HEK293 (cell line): Measurements from ENCODE around the gene TESK2.

Experiments used
- BCL11A ChIP-seq: fragments of 450-650 bp; formaldehyde crosslinking; IDR thresholded peaks from 2 replicates; pipeline ENCODE4 v1.5.1; 2016; ENCODE audit warnings: low read depth, missing biosample characterization, missing genetic modification characterization
- GLI2 ChIP-seq: fragments of 450-650 bp; formaldehyde crosslinking; IDR thresholded peaks from 2 replicates; pipeline ENCODE4; 2017; ENCODE audit warnings: missing biosample characterization, missing genetic modification characterization, low read depth, borderline replicate concordance
- GLI4 ChIP-seq: fragments of 450-650 bp; formaldehyde crosslinking; IDR thresholded peaks from 2 replicates; pipeline ENCODE4 v1.5.1; 2016; ENCODE audit warnings: missing biosample characterization, missing genetic modification characterization
- KLF10 ChIP-seq: fragments of 450-650 bp; IDR thresholded peaks from 2 replicates; pipeline ENCODE4 v1.5.1; 2018; ENCODE audit warnings: missing biosample characterization, mild to moderate bottlenecking, missing genetic modification characterization
- KLF8 ChIP-seq: fragments of 450-650 bp; formaldehyde crosslinking; IDR thresholded peaks from 2 replicates; pipeline ENCODE4 v1.5.1; 2016; ENCODE audit warnings: missing biosample characterization, missing genetic modification characterization
- MYNN ChIP-seq: fragments of 450-650 bp; formaldehyde crosslinking; IDR thresholded peaks from 2 replicates; pipeline ENCODE4 v1.5.1; 2016; ENCODE audit warnings: missing biosample characterization, missing genetic modification characterization, borderline replicate concordance
- TCF7L2 ChIP-seq: IDR thresholded peaks from 2 replicates; pipeline ENCODE4 v1.6.1; 2011; ENCODE audit warnings: low read depth, mild to moderate bottlenecking, inconsistent platforms, low read length, moderate library complexity, borderline replicate concordance
- ZBTB20 ChIP-seq: fragments of 450-650 bp; formaldehyde crosslinking; IDR thresholded peaks from 2 replicates; pipeline ENCODE4 v1.5.1; 2016; ENCODE audit warnings: missing biosample characterization, missing genetic modification characterization
- ZBTB7A ChIP-seq: fragments of 450-650 bp; formaldehyde crosslinking; IDR thresholded peaks from 2 replicates; pipeline ENCODE4 v1.5.1; 2016; ENCODE audit warnings: low read depth, missing biosample characterization, missing genetic modification characterization
- ZEB2 ChIP-seq: fragments of 450-650 bp; formaldehyde crosslinking; IDR thresholded peaks from 2 replicates; pipeline ENCODE4 v1.5.1; 2016; ENCODE audit warnings: missing biosample characterization, missing genetic modification characterization
- ZFP69B ChIP-seq: fragments of 450-650 bp; formaldehyde crosslinking; IDR thresholded peaks from 2 replicates; pipeline ENCODE4 v1.5.1; 2016; ENCODE audit warnings: missing biosample characterization, missing genetic modification characterization
- ZNF114 ChIP-seq: fragments of 450-650 bp; formaldehyde crosslinking; IDR thresholded peaks from 2 replicates; pipeline ENCODE4 v1.5.0; 2017; ENCODE audit warnings: missing biosample characterization, missing genetic modification characterization
- ZNF146 ChIP-seq: fragments of 450-650 bp; formaldehyde crosslinking; IDR thresholded peaks from 2 replicates; pipeline ENCODE4 v1.5.1; 2016; ENCODE audit warnings: missing biosample characterization, missing genetic modification characterization
- ZNF19 ChIP-seq: fragments of 450-650 bp; formaldehyde crosslinking; IDR thresholded peaks from 2 replicates; pipeline ENCODE4; 2016; ENCODE audit warnings: missing biosample characterization, missing genetic modification characterization, low read depth
- ZNF221 ChIP-seq: fragments of 450-650 bp; formaldehyde crosslinking; IDR thresholded peaks from 2 replicates; pipeline ENCODE4 v1.5.1; 2017; ENCODE audit warnings: missing biosample characterization, missing genetic modification characterization, borderline replicate concordance
- ZNF223 ChIP-seq: fragments of 450-650 bp; formaldehyde crosslinking; IDR thresholded peaks from 2 replicates; pipeline ENCODE4 v1.5.1; 2016; ENCODE audit warnings: missing biosample characterization, missing genetic modification characterization
- ZNF350 ChIP-seq: fragments of 450-650 bp; formaldehyde crosslinking; IDR thresholded peaks from 2 replicates; pipeline ENCODE4 v1.5.0; 2017; ENCODE audit warnings: missing biosample characterization, mild to moderate bottlenecking, missing genetic modification characterization
- ZNF521 ChIP-seq: fragments of 450-650 bp; formaldehyde crosslinking; IDR thresholded peaks from 2 replicates; pipeline ENCODE4 v1.5.1; 2017; ENCODE audit warnings: missing biosample characterization, mild to moderate bottlenecking, missing genetic modification characterization
- ZNF610 ChIP-seq: fragments of 450-650 bp; formaldehyde crosslinking; IDR thresholded peaks from 2 replicates; pipeline ENCODE4 v1.5.1; 2016; ENCODE audit warnings: missing biosample characterization, missing genetic modification characterization, borderline replicate concordance
- TF ChIP-seq, protein P1 (sequence below): fragments of 450-650 bp; formaldehyde crosslinking; optimal IDR thresholded peaks from 2 replicates; pipeline ENCODE3; 2016; ENCODE audit warnings: missing biosample characterization, mild to moderate bottlenecking, missing genetic modification characterization
- TF ChIP-seq, protein P2 (sequence below): fragments of 450-650 bp; formaldehyde crosslinking; IDR thresholded peaks from 2 replicates; pipeline ENCODE4 v1.5.1; 2017; ENCODE audit warnings: missing biosample characterization, missing genetic modification characterization
- TF ChIP-seq, protein P3 (sequence below): fragments of 450-650 bp; formaldehyde crosslinking; IDR thresholded peaks from 2 replicates; pipeline ENCODE4 v1.5.1; 2017; ENCODE audit warnings: missing biosample characterization, missing genetic modification characterization
- TF ChIP-seq, protein P4 (sequence below): fragments of 450-650 bp; formaldehyde crosslinking; conservative IDR thresholded peaks from 2 replicates; pipeline ENCODE4 v1.5.1; 2016; ENCODE audit warnings: low read depth, missing biosample characterization, missing genetic modification characterization
- TF ChIP-seq, protein P5 (sequence below): fragments of 450-650 bp; formaldehyde crosslinking; IDR thresholded peaks from 2 replicates; pipeline ENCODE4 v1.5.1; 2016; ENCODE audit warnings: missing biosample characterization, missing genetic modification characterization, low read depth
- TF ChIP-seq, protein P6 (sequence below): fragments of 450-650 bp; formaldehyde crosslinking; IDR thresholded peaks from 2 replicates; pipeline ENCODE4 v1.5.1; 2016; ENCODE audit warnings: missing biosample characterization, missing genetic modification characterization
- TF ChIP-seq, protein P7 (sequence below): fragments of 450-650 bp; formaldehyde crosslinking; IDR thresholded peaks from 2 replicates; pipeline ENCODE4 v1.5.1; 2017; ENCODE audit warnings: missing biosample characterization, missing genetic modification characterization

TESK2 gene

DNA sequence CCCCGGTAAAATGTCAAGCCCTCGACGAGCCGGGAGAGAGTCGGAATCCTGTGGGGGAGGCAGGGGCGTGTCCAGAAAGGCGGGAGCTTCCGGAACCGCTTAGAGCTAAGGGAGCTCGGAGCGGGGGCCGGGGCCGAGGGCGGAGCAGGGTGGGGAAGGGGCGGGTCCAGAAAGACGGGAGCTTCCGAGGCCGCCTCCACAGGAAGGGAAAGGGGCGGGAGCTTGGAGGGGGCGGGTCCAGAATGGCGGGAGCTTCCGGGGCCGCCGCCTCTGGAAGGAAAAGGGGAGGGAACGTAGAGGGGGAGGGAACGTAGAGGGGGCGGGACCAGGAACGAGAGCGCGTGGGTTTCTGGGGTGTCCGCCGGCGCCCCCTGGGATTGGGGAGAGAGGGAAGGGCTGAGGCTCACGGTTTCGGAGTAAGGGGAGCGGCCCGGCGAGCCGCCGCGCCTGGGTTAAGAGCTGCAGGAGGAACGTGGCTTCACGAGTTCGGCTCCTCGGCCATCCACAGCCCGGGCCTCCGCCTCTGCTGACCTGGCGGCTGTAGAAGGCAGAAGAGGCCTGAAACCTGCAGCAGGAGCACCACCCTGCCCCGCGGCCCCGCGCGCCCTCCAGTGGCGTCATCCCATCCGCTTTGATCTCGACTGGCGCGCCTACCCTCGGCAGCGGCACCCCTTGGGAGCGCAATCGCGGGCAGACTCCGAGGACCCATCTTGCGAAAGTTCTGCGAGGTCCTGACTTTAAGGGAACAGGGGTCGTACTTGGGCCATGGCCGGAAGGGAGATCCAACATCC lies 187.2 kb downstream of the TESK2 start (continued):
- TF ChIP-seq KLF8 (tag by site-specific recombination): peak; percentile 90
- TF ChIP-seq BCL11A (tag by site-specific recombination): peak; percentile 78; the same call in 1 of the 2 replicates
- no peak for TF ChIP-seq ZNF114 (tag by site-specific recombination)
- no peak for TF ChIP-seq GLI2
- TF ChIP-seq, protein P1, sequence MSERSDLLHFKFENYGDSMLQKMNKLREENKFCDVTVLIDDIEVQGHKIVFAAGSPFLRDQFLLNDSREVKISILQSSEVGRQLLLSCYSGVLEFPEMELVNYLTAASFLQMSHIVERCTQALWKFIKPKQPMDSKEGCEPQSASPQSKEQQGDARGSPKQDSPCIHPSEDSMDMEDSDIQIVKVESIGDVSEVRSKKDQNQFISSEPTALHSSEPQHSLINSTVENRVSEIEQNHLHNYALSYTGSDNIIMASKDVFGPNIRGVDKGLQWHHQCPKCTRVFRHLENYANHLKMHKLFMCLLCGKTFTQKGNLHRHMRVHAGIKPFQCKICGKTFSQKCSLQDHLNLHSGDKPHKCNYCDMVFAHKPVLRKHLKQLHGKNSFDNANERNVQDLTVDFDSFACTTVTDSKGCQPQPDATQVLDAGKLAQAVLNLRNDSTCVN (tag by site-specific recombination): peak; percentile 97
- TF ChIP-seq ZNF146: peak; percentile 42
- no peak for TF ChIP-seq ZNF19
- TF ChIP-seq MYNN (tag by site-specific recombination): no peak
- TF ChIP-seq GLI4 (tag by site-specific recombination): peak; percentile 77; the same call in 1 of the 2 replicates
- TF ChIP-seq, protein P2, sequence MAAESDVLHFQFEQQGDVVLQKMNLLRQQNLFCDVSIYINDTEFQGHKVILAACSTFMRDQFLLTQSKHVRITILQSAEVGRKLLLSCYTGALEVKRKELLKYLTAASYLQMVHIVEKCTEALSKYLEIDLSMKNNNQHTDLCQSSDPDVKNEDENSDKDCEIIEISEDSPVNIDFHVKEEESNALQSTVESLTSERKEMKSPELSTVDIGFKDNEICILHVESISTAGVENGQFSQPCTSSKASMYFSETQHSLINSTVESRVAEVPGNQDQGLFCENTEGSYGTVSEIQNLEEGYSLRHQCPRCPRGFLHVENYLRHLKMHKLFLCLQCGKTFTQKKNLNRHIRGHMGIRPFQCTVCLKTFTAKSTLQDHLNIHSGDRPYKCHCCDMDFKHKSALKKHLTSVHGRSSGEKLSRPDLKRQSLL (tag by site-specific recombination): peak; percentile 48; the same call in 1 of the 2 replicates
- TF ChIP-seq, protein P3, sequence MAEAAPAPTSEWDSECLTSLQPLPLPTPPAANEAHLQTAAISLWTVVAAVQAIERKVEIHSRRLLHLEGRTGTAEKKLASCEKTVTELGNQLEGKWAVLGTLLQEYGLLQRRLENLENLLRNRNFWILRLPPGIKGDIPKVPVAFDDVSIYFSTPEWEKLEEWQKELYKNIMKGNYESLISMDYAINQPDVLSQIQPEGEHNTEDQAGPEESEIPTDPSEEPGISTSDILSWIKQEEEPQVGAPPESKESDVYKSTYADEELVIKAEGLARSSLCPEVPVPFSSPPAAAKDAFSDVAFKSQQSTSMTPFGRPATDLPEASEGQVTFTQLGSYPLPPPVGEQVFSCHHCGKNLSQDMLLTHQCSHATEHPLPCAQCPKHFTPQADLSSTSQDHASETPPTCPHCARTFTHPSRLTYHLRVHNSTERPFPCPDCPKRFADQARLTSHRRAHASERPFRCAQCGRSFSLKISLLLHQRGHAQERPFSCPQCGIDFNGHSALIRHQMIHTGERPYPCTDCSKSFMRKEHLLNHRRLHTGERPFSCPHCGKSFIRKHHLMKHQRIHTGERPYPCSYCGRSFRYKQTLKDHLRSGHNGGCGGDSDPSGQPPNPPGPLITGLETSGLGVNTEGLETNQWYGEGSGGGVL (tag by site-specific recombination): peak; percentile 100
- TF ChIP-seq ZBTB7A (tag by site-specific recombination): peak; percentile 89
- no peak; the same call in none of the 2 replicates for TF ChIP-seq ZFP69B
- no peak for TF ChIP-seq ZNF350 (tag by site-specific recombination)
- TF ChIP-seq TCF7L2: peak; percentile 99
- TF ChIP-seq, protein P4, sequence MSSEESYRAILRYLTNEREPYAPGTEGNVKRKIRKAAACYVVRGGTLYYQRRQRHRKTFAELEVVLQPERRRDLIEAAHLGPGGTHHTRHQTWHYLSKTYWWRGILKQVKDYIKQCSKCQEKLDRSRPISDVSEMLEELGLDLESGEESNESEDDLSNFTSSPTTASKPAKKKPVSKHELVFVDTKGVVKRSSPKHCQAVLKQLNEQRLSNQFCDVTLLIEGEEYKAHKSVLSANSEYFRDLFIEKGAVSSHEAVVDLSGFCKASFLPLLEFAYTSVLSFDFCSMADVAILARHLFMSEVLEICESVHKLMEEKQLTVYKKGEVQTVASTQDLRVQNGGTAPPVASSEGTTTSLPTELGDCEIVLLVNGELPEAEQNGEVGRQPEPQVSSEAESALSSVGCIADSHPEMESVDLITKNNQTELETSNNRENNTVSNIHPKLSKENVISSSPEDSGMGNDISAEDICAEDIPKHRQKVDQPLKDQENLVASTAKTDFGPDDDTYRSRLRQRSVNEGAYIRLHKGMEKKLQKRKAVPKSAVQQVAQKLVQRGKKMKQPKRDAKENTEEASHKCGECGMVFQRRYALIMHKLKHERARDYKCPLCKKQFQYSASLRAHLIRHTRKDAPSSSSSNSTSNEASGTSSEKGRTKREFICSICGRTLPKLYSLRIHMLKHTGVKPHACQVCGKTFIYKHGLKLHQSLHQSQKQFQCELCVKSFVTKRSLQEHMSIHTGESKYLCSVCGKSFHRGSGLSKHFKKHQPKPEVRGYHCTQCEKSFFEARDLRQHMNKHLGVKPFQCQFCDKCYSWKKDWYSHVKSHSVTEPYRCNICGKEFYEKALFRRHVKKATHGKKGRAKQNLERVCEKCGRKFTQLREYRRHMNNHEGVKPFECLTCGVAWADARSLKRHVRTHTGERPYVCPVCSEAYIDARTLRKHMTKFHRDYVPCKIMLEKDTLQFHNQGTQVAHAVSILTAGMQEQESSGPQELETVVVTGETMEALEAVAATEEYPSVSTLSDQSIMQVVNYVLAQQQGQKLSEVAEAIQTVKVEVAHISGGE (tag by site-specific recombination): peak; percentile 88
- TF ChIP-seq, protein P5, sequence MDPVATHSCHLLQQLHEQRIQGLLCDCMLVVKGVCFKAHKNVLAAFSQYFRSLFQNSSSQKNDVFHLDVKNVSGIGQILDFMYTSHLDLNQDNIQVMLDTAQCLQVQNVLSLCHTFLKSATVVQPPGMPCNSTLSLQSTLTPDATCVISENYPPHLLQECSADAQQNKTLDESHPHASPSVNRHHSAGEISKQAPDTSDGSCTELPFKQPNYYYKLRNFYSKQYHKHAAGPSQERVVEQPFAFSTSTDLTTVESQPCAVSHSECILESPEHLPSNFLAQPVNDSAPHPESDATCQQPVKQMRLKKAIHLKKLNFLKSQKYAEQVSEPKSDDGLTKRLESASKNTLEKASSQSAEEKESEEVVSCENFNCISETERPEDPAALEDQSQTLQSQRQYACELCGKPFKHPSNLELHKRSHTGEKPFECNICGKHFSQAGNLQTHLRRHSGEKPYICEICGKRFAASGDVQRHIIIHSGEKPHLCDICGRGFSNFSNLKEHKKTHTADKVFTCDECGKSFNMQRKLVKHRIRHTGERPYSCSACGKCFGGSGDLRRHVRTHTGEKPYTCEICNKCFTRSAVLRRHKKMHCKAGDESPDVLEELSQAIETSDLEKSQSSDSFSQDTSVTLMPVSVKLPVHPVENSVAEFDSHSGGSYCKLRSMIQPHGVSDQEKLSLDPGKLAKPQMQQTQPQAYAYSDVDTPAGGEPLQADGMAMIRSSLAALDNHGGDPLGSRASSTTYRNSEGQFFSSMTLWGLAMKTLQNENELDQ (tag by site-specific recombination): no peak
- peak; percentile 69; the same call in 1 of the 2 replicates for TF ChIP-seq ZNF223 (tag by site-specific recombination)
- TF ChIP-seq ZEB2 (tag by site-specific recombination): peak; percentile 91
- no peak for TF ChIP-seq ZNF221 (tag by site-specific recombination)
- TF ChIP-seq, protein P6, sequence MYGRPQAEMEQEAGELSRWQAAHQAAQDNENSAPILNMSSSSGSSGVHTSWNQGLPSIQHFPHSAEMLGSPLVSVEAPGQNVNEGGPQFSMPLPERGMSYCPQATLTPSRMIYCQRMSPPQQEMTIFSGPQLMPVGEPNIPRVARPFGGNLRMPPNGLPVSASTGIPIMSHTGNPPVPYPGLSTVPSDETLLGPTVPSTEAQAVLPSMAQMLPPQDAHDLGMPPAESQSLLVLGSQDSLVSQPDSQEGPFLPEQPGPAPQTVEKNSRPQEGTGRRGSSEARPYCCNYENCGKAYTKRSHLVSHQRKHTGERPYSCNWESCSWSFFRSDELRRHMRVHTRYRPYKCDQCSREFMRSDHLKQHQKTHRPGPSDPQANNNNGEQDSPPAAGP (tag by site-specific recombination): peak; percentile 97
- TF ChIP-seq KLF10 (tag by site-specific recombination): peak; percentile 83
- no peak for TF ChIP-seq ZNF521
- peak; percentile 68 for TF ChIP-seq ZBTB20 (tag by site-specific recombination)
- TF ChIP-seq ZNF610 (tag by site-specific recombination): peak; percentile 88
- TF ChIP-seq, protein P7, sequence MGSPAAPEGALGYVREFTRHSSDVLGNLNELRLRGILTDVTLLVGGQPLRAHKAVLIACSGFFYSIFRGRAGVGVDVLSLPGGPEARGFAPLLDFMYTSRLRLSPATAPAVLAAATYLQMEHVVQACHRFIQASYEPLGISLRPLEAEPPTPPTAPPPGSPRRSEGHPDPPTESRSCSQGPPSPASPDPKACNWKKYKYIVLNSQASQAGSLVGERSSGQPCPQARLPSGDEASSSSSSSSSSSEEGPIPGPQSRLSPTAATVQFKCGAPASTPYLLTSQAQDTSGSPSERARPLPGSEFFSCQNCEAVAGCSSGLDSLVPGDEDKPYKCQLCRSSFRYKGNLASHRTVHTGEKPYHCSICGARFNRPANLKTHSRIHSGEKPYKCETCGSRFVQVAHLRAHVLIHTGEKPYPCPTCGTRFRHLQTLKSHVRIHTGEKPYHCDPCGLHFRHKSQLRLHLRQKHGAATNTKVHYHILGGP: no peak
